Ovary (tissue), 9 donors: ENCODE data around the gene RNF212. TPM values are rescaled to one million over a fixed set of nuclear protein-coding genes. Genes with fewer than 3 reads are reported as not detected.

ENCODE experiments used
- DNase-seq, 5 donors: peaks; one replicate each; pipeline ENCODE4 v3.0.0-alpha.2; 2019 to 2020
- H3K27ac ChIP-seq, 2 donors: fragments of 200-600 bp; one replicate each; pipeline versions ENCODE4 v1.5.1 to v1.8.0; 2019 to 2022
- H3K27me3 ChIP-seq: fragments of 200-600 bp; one replicate; pipeline ENCODE4 v1.8.0; 2022
- H3K36me3 ChIP-seq: fragments of 200-600 bp; sonication (generic); one replicate; pipeline ENCODE4 v1.5.1; 2019
- H3K4me1 ChIP-seq: one replicate; pipeline ENCODE4 v1.8.1; 2013; ENCODE audit warnings: mild to moderate bottlenecking, moderate library complexity; ENCODE audit not compliant: insufficient read depth
- H3K4me3 ChIP-seq: fragments of 200-600 bp; sonication (generic); one replicate; pipeline ENCODE4 v1.5.1; 2017
- H3K9me3 ChIP-seq, 2 donors: fragments of 200-600 bp in 1 of 2; sonication (generic) in 1 of 2; one replicate each; pipeline versions ENCODE4 v1.5.1 to v1.8.1; 2013 to 2019; ENCODE audit warnings: mild to moderate bottlenecking in 1 of 2, moderate library complexity in 1 of 2
- EP300 ChIP-seq: sonication (generic); formaldehyde crosslinking; IDR thresholded peaks from one replicate; pipeline ENCODE4 v1.6.1; 2017; ENCODE audit warnings: antibody characterized with exemption
- POLR2A ChIP-seq: fragments of 450-650 bp; IDR thresholded peaks from one replicate; pipeline ENCODE4 v1.6.1; 2017; ENCODE audit warnings: antibody characterized with exemption, mild to moderate bottlenecking, moderate library complexity
- WGBS, 3 donors: extraction: QIAGEN DNeasy Blood & Tissue Kit in 1 of 3; methylation state at CpG; one replicate each; pipeline versions ENCODE4 v1.1.5 to v1.1.7; 2013 to 2017; 5-methylcytosine and 5-hydroxymethylcytosine counted together
- intact Hi-C, 4 donors: fragments of 100-400 bp; cut with DNase I; formaldehyde crosslinking; loops; one replicate each; pipeline versions ENCODE4 v1.11.0 to v1.15.1; 2022 to 2023
- polyA plus RNA-seq, 2 donors: library from polyadenylated mRNA; stranded (reverse); fragments of 200-250 nt in 1 of 2; fragments of 350-450 nt in 1 of 2; fragmentation: Illumina TruSeq in 1 of 2; extraction: RNeasy Lipid Tissue Mini Kit (QIAGEN cat#74804) in 1 of 2; gene quantifications; one replicate each; pipeline ENCODE4 v1.2.3, GENCODE V29; 2013 to 2014
- small RNA-seq: library from RNA; depleted of rRNA; stranded (forward); fragments of <200 nt; gene quantifications from one replicate; pipeline ENCODE3, GENCODE V24; 2016
- total RNA-seq, 7 donors: library from RNA; depleted of rRNA in 2 of 7; stranded (reverse); fragments of >200 nt in 2 of 7; fragmentation: NEBNext Ultra II Directional in 3 of 7; extraction: Animal tissue kit (Norgen Biotek cat#: 25700) in 3 of 7; gene quantifications; one replicate each; pipeline versions ENCODE4 v1.1.0 to v1.2.4, GENCODE V29; 2016 to 2023
- TF ChIP-seq, protein P1 (sequence below), 3 donors: fragments of 450-650 bp in 2 of 3; fragments of 200-600 bp in 1 of 3; IDR thresholded peaks; one replicate each; pipeline versions ENCODE4 v1.5.1 to v1.8.0; 2016 to 2022; ENCODE audit warnings: antibody characterized with exemption in 3 of 3, mild to moderate bottlenecking in 1 of 3
- donor health status: DM: no; HTN: no; CAD: no; lungs with moderate emphysema.
- donor health status: DM: no; HTN: no; CAD: no.
- donor health status: Bipolar disorder and iron deficiency.
- donor health status: DM: yes; HTN: yes; CAD: no.
- donor health status: DM: no; HTN: no; CAD: no.
- donor health status: DM: yes; HTN: yes; CAD: no.

Gene RNF212
- total and polyA plus RNA-seq, 9 donors, result 6.2 to 31.0 (median 14.1) TPM

GRCh38 chr4:1022739-1023066 is 90.7 kb downstream of the RNF212 start:
- no peak for DNase-seq
- Histone ChIP-seq H3K27me3 (no peaks in the 10 kb centered on the region), H3K4me1 (peaks cover 14% of the 10 kb centered on the region), H3K27ac (no peak overlapping the region), H3K36me3 (no peaks in the 10 kb centered on the region), H3K4me3 (no peak overlapping the region), H3K9me3 (no peaks in the 10 kb centered on the region)
- TF ChIP-seq EP300 (no peak), POLR2A (no peak)
- TF ChIP-seq, protein P1, sequence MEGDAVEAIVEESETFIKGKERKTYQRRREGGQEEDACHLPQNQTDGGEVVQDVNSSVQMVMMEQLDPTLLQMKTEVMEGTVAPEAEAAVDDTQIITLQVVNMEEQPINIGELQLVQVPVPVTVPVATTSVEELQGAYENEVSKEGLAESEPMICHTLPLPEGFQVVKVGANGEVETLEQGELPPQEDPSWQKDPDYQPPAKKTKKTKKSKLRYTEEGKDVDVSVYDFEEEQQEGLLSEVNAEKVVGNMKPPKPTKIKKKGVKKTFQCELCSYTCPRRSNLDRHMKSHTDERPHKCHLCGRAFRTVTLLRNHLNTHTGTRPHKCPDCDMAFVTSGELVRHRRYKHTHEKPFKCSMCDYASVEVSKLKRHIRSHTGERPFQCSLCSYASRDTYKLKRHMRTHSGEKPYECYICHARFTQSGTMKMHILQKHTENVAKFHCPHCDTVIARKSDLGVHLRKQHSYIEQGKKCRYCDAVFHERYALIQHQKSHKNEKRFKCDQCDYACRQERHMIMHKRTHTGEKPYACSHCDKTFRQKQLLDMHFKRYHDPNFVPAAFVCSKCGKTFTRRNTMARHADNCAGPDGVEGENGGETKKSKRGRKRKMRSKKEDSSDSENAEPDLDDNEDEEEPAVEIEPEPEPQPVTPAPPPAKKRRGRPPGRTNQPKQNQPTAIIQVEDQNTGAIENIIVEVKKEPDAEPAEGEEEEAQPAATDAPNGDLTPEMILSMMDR (IDR thresholded peaks at IDR 0.05), result no peak
- intact Hi-C loops, result no loop called here
- 88 to 91% (median 89%) methylated on average over 18 to 19 of the region's 19 CpGs for WGBS, 3 donors

DNA sequence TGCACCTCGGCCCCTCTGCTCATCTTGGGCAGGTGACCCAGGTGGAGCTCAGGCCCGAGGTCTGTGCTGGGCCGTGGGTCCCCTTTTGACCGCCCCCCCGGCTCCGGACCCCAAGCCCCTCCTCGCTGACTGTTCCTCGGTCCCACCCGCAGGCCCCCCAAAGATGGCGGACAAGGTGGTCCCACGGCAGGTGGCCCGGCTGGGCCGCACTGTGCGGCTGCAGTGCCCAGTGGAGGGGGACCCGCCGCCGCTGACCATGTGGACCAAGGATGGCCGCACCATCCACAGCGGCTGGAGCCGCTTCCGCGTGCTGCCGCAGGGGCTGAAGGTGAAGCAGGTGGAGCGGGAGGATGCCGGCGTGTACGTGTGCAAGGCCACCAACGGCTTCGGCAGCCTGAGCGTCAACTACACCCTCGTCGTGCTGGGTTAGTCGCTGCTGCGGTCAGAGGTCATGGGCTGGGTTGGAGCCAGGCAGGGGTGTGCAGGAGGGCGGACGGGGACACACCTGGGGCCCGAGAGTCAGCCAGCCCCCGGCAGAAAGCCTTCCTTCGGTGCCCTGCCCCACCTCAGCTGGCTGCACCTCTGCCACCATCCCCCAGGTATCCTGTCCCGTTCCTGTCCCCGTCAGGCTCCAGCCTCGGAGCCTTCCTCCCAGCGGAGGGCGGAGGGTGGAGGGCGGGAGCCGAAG is 91.2 kb downstream of the RNF212 start:
- no peak overlapping the region for H3K27ac ChIP-seq
- no peaks in the 10 kb centered on the region for H3K27me3 ChIP-seq
- H3K4me1 ChIP-seq, result peaks cover 16% of the 10 kb centered on the region
- H3K9me3 ChIP-seq, result no peaks in the 10 kb centered on the region
- 91 to 92% (median 91%) methylated on average over 37 to 46 of the region's 46 CpGs for WGBS, 3 donors
- TF ChIP-seq, protein P1 (IDR thresholded peaks at IDR 0.05), result no peak
- TF ChIP-seq EP300 (no peak), POLR2A (no peak)
- H3K36me3 ChIP-seq, result no peaks in the 10 kb centered on the region
- H3K4me3 ChIP-seq, result no peak overlapping the region
- intact Hi-C loops, result no loop called here
- DNase-seq, result no peak

Small RNA genes within 50 kb of the gene (small RNA-seq; reads per million reads assigned to genes)
- not detected for gene RF00554

Other genes starting within 250 kb of the RNF212 start
- 10 to 100 TPM; 54.1 to 95.4 (median 76.2) TPM for gene GAK, start 181.2 kb downstream of the RNF212 start, total RNA-seq
- 10 to 100 TPM; 30.7 to 66.8 TPM for gene GAK, start 181.2 kb downstream of the RNF212 start, polyA plus RNA-seq
- 10 to 100 TPM; 10.6 to 28.4 (median 21.2) TPM for gene TMEM175, start 181.1 kb downstream of the RNF212 start, total RNA-seq
- 10 to 100 TPM; 10.9 to 25.1 TPM for gene TMEM175, start 181.1 kb downstream of the RNF212 start, polyA plus RNA-seq
- 10 to 100 TPM in 2 of 7 donors, 1 to 10 TPM in 5; 5.5 to 12.9 (median 7.0) TPM for gene DGKQ, start 140.0 kb downstream of the RNF212 start, total RNA-seq
- gene DGKQ, start 140.0 kb downstream of the RNF212 start, polyA plus RNA-seq, result 1 to 10 TPM in 1 of 2 donors, under 1 TPM in 1; 0.53 to 5.7 TPM
- 10 to 100 TPM; 13.9 to 49.1 (median 33.9) TPM for gene IDUA, start 126.5 kb downstream of the RNF212 start, total RNA-seq
- gene IDUA, start 126.5 kb downstream of the RNF212 start, polyA plus RNA-seq, result 10 to 100 TPM in 1 of 2 donors, 1 to 10 TPM in 1; 3.1 to 17.2 TPM
- 1 to 10 TPM in 1 of 7 donors, under 1 TPM in 5, not detected in 1; 0.10 to 1.1 (median 0.21) TPM for gene SLC26A1, start 120.2 kb downstream of the RNF212 start, total RNA-seq
- gene SLC26A1, start 120.2 kb downstream of the RNF212 start, polyA plus RNA-seq, result under 1 TPM; 0.28 to 0.36 TPM
- gene FGFRL1, start 101.9 kb downstream of the RNF212 start, total RNA-seq, result 10 to 100 TPM; 23.4 to 59.1 (median 40.2) TPM
- gene FGFRL1, start 101.9 kb downstream of the RNF212 start, polyA plus RNA-seq, result 10 to 100 TPM; 29.5 to 29.6 TPM
- gene SPON2, start 59.0 kb upstream of the RNF212 start, total RNA-seq, result 100 to 1,000 TPM in 1 of 7 donors, 10 to 100 TPM in 6; 12.2 to 104 (median 55.3) TPM
- 10 to 100 TPM in 1 of 2 donors, 1 to 10 TPM in 1; 8.0 to 46.2 TPM for gene SPON2, start 59.0 kb upstream of the RNF212 start, polyA plus RNA-seq
- 100 to 1,000 TPM in 6 of 7 donors, 10 to 100 TPM in 1; 89.5 to 231 (median 154) TPM for gene CTBP1, start 135.6 kb upstream of the RNF212 start, total RNA-seq
- gene CTBP1, start 135.6 kb upstream of the RNF212 start, polyA plus RNA-seq, result 100 to 1,000 TPM in 1 of 2 donors, 10 to 100 TPM in 1; 45.7 to 124 TPM
- 10 to 100 TPM; 48.3 to 71.3 (median 56.7) TPM for gene MAEA, start 176.3 kb upstream of the RNF212 start, total RNA-seq
- 10 to 100 TPM; 23.8 to 60.7 TPM for gene MAEA, start 176.3 kb upstream of the RNF212 start, polyA plus RNA-seq
- 10 to 100 TPM; 12.1 to 24.7 (median 19.1) TPM for gene UVSSA, start 233.6 kb upstream of the RNF212 start, total RNA-seq
- gene UVSSA, start 233.6 kb upstream of the RNF212 start, polyA plus RNA-seq, result 1 to 10 TPM; 3.8 to 6.6 TPM